ENCODE results near the gene SVEP1.

The SVEP1 gene

GRCh38 chr9:110487196-110487595 lies 92.3 kb downstream of the SVEP1 start:
- Histone ChIP-seq H3K27me3 (ENCODE audit: insufficient read depth, low read length) (no peaks in the 10 kb centered on the region), H2AFZ (ENCODE audit: low read length, unreplicated experiment) (no peak overlapping the region), H3K36me3 (ENCODE audit: insufficient read depth, low read length) (peaks cover 17% of the 10 kb centered on the region)

GRCh38 chr9:110486218-110486617 lies 93.3 kb downstream of the SVEP1 start:
- H3K4me1 ChIP-seq (ENCODE audit: control insufficient read depth, insufficient read depth, low read length, unreplicated experiment): no peaks in the 10 kb centered on the region
- peaks cover 12% of the 10 kb centered on the region for H3K36me3 ChIP-seq (ENCODE audit: insufficient read depth, low read length)
- no peak overlapping the region for H2AFZ ChIP-seq (ENCODE audit: low read length, unreplicated experiment)
- H3K27me3 ChIP-seq (ENCODE audit: insufficient read depth, low read length): no peaks in the 10 kb centered on the region
- no peak overlapping the region for H3K4me3 ChIP-seq (ENCODE audit: low read depth, low read length)
- no peak overlapping the region for H3K27ac ChIP-seq (ENCODE audit: low read depth, low read length)
- H3K79me2 ChIP-seq (ENCODE audit: control insufficient read depth, insufficient read depth, low read length, unreplicated experiment): no peaks in the 10 kb centered on the region

More at GRCh38 chr9:110487196-110487595, 92.3 kb downstream of the SVEP1 start:
- H3K79me2 ChIP-seq (ENCODE audit: control insufficient read depth, insufficient read depth, low read length, unreplicated experiment): no peaks in the 10 kb centered on the region
- no peaks in the 10 kb centered on the region for H3K4me1 ChIP-seq (ENCODE audit: control insufficient read depth, insufficient read depth, low read length, unreplicated experiment)
- no peak overlapping the region for H3K4me3 ChIP-seq (ENCODE audit: low read depth, low read length)
- no peak overlapping the region for H3K27ac ChIP-seq (ENCODE audit: low read depth, low read length)

GRCh38 chr9:110479481-110479880 lies 100.1 kb downstream of the SVEP1 start:
- Histone ChIP-seq H2AFZ (ENCODE audit: low read length, unreplicated experiment) (no peak overlapping the region), H3K79me2 (ENCODE audit: control insufficient read depth, insufficient read depth, low read length, unreplicated experiment) (no peaks in the 10 kb centered on the region), H3K4me1 (ENCODE audit: control insufficient read depth, insufficient read depth, low read length, unreplicated experiment) (no peaks in the 10 kb centered on the region), H3K4me3 (ENCODE audit: low read depth, low read length) (no peak overlapping the region), H3K27ac (ENCODE audit: low read depth, low read length) (no peak overlapping the region), H3K36me3 (ENCODE audit: insufficient read depth, low read length) (peaks cover 16% of the 10 kb centered on the region), H3K27me3 (ENCODE audit: insufficient read depth, low read length) (no peaks in the 10 kb centered on the region)

GRCh38 chr9:110476251-110476650 lies 103.3 kb downstream of the SVEP1 start:
- peaks cover 21% of the 10 kb centered on the region for H3K36me3 ChIP-seq (ENCODE audit: insufficient read depth, low read length)
- H3K4me3 ChIP-seq (ENCODE audit: low read depth, low read length): no peak overlapping the region
- H3K27me3 ChIP-seq (ENCODE audit: insufficient read depth, low read length): no peaks in the 10 kb centered on the region
- no peak overlapping the region for H3K27ac ChIP-seq (ENCODE audit: low read depth, low read length)
- H3K4me1 ChIP-seq (ENCODE audit: control insufficient read depth, insufficient read depth, low read length, unreplicated experiment): no peaks in the 10 kb centered on the region
- no peak overlapping the region for H2AFZ ChIP-seq (ENCODE audit: low read length, unreplicated experiment)
- no peaks in the 10 kb centered on the region for H3K79me2 ChIP-seq (ENCODE audit: control insufficient read depth, insufficient read depth, low read length, unreplicated experiment)

- no peaks in the 10 kb centered on the region for H3K79me2 ChIP-seq (ENCODE audit: control insufficient read depth, insufficient read depth, low read length, unreplicated experiment)
- H3K4me3 ChIP-seq (ENCODE audit: low read depth, low read length): no peak overlapping the region
- no peak overlapping the region for H3K27ac ChIP-seq (ENCODE audit: low read depth, low read length)
- H2AFZ ChIP-seq (ENCODE audit: low read length, unreplicated experiment): no peak overlapping the region
- H3K36me3 ChIP-seq (ENCODE audit: insufficient read depth, low read length): peaks cover 23% of the 10 kb centered on the region
- H3K4me1 ChIP-seq (ENCODE audit: control insufficient read depth, insufficient read depth, low read length, unreplicated experiment): no peaks in the 10 kb centered on the region
- H3K27me3 ChIP-seq (ENCODE audit: insufficient read depth, low read length): no peaks in the 10 kb centered on the region
Measured at GRCh38 chr9:110472111-110472510, 107.4 kb downstream of the SVEP1 start.

- Histone ChIP-seq H3K36me3 (ENCODE audit: insufficient read depth, low read length) (peaks cover 23% of the 10 kb centered on the region), H3K4me3 (ENCODE audit: low read depth, low read length) (no peak overlapping the region), H3K4me1 (ENCODE audit: control insufficient read depth, insufficient read depth, low read length, unreplicated experiment) (no peaks in the 10 kb centered on the region), H2AFZ (ENCODE audit: low read length, unreplicated experiment) (no peak overlapping the region), H3K27me3 (ENCODE audit: insufficient read depth, low read length) (no peaks in the 10 kb centered on the region), H3K27ac (ENCODE audit: low read depth, low read length) (no peak overlapping the region), H3K79me2 (ENCODE audit: control insufficient read depth, insufficient read depth, low read length, unreplicated experiment) (no peaks in the 10 kb centered on the region)
Measured at GRCh38 chr9:110468950-110469349, 110.6 kb downstream of the SVEP1 start.

GRCh38 chr9:110465190-110465589 lies 114.4 kb downstream of the SVEP1 start:
- Histone ChIP-seq H3K79me2 (ENCODE audit: control insufficient read depth, insufficient read depth, low read length, unreplicated experiment) (no peaks in the 10 kb centered on the region), H3K27ac (ENCODE audit: low read depth, low read length) (no peak overlapping the region), H3K4me1 (ENCODE audit: control insufficient read depth, insufficient read depth, low read length, unreplicated experiment) (no peaks in the 10 kb centered on the region), H2AFZ (ENCODE audit: low read length, unreplicated experiment) (no peak overlapping the region), H3K36me3 (ENCODE audit: insufficient read depth, low read length) (peaks cover 16% of the 10 kb centered on the region), H3K4me3 (ENCODE audit: low read depth, low read length) (no peak overlapping the region), H3K27me3 (ENCODE audit: insufficient read depth, low read length) (no peaks in the 10 kb centered on the region)

GRCh38 chr9:110464321-110464720 lies 115.2 kb downstream of the SVEP1 start:
- no peaks in the 10 kb centered on the region for H3K27me3 ChIP-seq (ENCODE audit: insufficient read depth, low read length)
- no peak overlapping the region for H3K27ac ChIP-seq (ENCODE audit: low read depth, low read length)
- peaks cover 11% of the 10 kb centered on the region; the same call in 1 of the 2 replicates for H3K36me3 ChIP-seq (ENCODE audit: insufficient read depth, low read length)
- no peaks in the 10 kb centered on the region for H3K4me1 ChIP-seq (ENCODE audit: control insufficient read depth, insufficient read depth, low read length, unreplicated experiment)
- H2AFZ ChIP-seq (ENCODE audit: low read length, unreplicated experiment): no peak overlapping the region
- H3K4me3 ChIP-seq (ENCODE audit: low read depth, low read length): no peak overlapping the region
- H3K79me2 ChIP-seq (ENCODE audit: control insufficient read depth, insufficient read depth, low read length, unreplicated experiment): no peaks in the 10 kb centered on the region

- H3K4me1 ChIP-seq (ENCODE audit: control insufficient read depth, insufficient read depth, low read length, unreplicated experiment): no peaks in the 10 kb centered on the region
Measured at GRCh38 chr9:110463499-110463898, 116.0 kb downstream of the SVEP1 start.

GRCh38 chr9:110457245-110457644 lies 122.3 kb downstream of the SVEP1 start:
- H3K79me2 ChIP-seq (ENCODE audit: control insufficient read depth, insufficient read depth, low read length, unreplicated experiment): no peaks in the 10 kb centered on the region
- peaks cover 7% of the 10 kb centered on the region for H3K36me3 ChIP-seq (ENCODE audit: insufficient read depth, low read length)
- H3K27ac ChIP-seq (ENCODE audit: low read depth, low read length): no peak overlapping the region
- H3K4me1 ChIP-seq (ENCODE audit: control insufficient read depth, insufficient read depth, low read length, unreplicated experiment): no peaks in the 10 kb centered on the region
- no peak overlapping the region for H2AFZ ChIP-seq (ENCODE audit: low read length, unreplicated experiment)
- no peak overlapping the region for H3K4me3 ChIP-seq (ENCODE audit: low read depth, low read length)
- H3K27me3 ChIP-seq (ENCODE audit: insufficient read depth, low read length): no peaks in the 10 kb centered on the region

More at GRCh38 chr9:110463499-110463898, 116.0 kb downstream of the SVEP1 start:
- H3K4me3 ChIP-seq (ENCODE audit: low read depth, low read length): no peak overlapping the region
- peaks cover 6% of the 10 kb centered on the region for H3K36me3 ChIP-seq (ENCODE audit: insufficient read depth, low read length)
- H2AFZ ChIP-seq (ENCODE audit: low read length, unreplicated experiment): no peak overlapping the region
- H3K27me3 ChIP-seq (ENCODE audit: insufficient read depth, low read length): no peaks in the 10 kb centered on the region
- H3K79me2 ChIP-seq (ENCODE audit: control insufficient read depth, insufficient read depth, low read length, unreplicated experiment): no peaks in the 10 kb centered on the region
- no peak overlapping the region for H3K27ac ChIP-seq (ENCODE audit: low read depth, low read length)

- Histone ChIP-seq H3K79me2 (ENCODE audit: control insufficient read depth, insufficient read depth, low read length, unreplicated experiment) (no peaks in the 10 kb centered on the region), H3K4me3 (ENCODE audit: low read depth, low read length) (no peak overlapping the region), H3K4me1 (ENCODE audit: control insufficient read depth, insufficient read depth, low read length, unreplicated experiment) (no peaks in the 10 kb centered on the region), H3K36me3 (ENCODE audit: insufficient read depth, low read length) (peaks cover 5% of the 10 kb centered on the region), H3K27ac (ENCODE audit: low read depth, low read length) (no peak overlapping the region), H2AFZ (ENCODE audit: low read length, unreplicated experiment) (no peak overlapping the region), H3K27me3 (ENCODE audit: insufficient read depth, low read length) (no peaks in the 10 kb centered on the region)
Measured at GRCh38 chr9:110456681-110457080, 122.9 kb downstream of the SVEP1 start.
